GM12878 (cell line): ENCODE results near the gene FAM120AOS. TPM values are rescaled to one million over a fixed set of nuclear protein-coding genes. Genes with fewer than 3 reads are reported as not detected.

Experiments
- ATF7 ChIP-seq: fragments of 450-650 bp; IDR thresholded peaks from 2 replicates; pipeline ENCODE4 v1.6.1; 2016; ENCODE audit warnings: low read depth, mild to moderate bottlenecking
- CEBPB ChIP-seq, 2 experiments: fragments of 150-350 bp in 1 of 2; IDR thresholded peaks; 2 replicates each; pipeline ENCODE4 v1.6.1; 2012 to 2014; ENCODE audit warnings: low read depth in 2 of 2, low read length in 2 of 2, borderline replicate concordance in 1 of 2, inconsistent platforms in 1 of 2
- CREB1 ChIP-seq: IDR thresholded peaks from 2 replicates; pipeline ENCODE4 v1.6.1; 2012; ENCODE audit warnings: low read depth, mild to moderate bottlenecking, inconsistent platforms
- ESRRA ChIP-seq: IDR thresholded peaks from 2 replicates; pipeline ENCODE4 v1.6.1; 2012; ENCODE audit warnings: mild to moderate bottlenecking, low read length, improper control_type of control experiment
- GATAD2B ChIP-seq: fragments of 450-650 bp; conservative IDR thresholded peaks from 2 replicates; pipeline ENCODE4 v1.6.1; 2017; ENCODE audit warnings: low read depth, mild to moderate bottlenecking, moderate library complexity
- HDGF ChIP-seq: fragments of 450-650 bp; IDR thresholded peaks from 2 replicates; pipeline ENCODE4 v1.6.1; 2016; ENCODE audit warnings: antibody characterized with exemption
- IKZF2 ChIP-seq, 2 experiments: fragments of 450-650 bp; IDR thresholded peaks; 2 replicates each; pipeline ENCODE4 v1.6.1; 2017; ENCODE audit warnings: mild to moderate bottlenecking in 2 of 2, moderate library complexity in 2 of 2
- MTA2 ChIP-seq: fragments of 450-650 bp; IDR thresholded peaks from 2 replicates; pipeline ENCODE4 v1.6.1; 2016; ENCODE audit warnings: low read depth, mild to moderate bottlenecking, moderate library complexity
- MTA3 ChIP-seq: IDR thresholded peaks from 2 replicates; pipeline ENCODE4 v1.6.1; 2012; ENCODE audit warnings: low read length, inconsistent platforms, borderline replicate concordance
- MXI1 ChIP-seq: fragments of 150-350 bp; IDR thresholded peaks from 2 replicates; pipeline ENCODE4 v1.6.1; 2011; ENCODE audit warnings: low read depth, mild to moderate bottlenecking, inconsistent platforms, low read length, improper control_type of control experiment
- RELA ChIP-seq: fragments of 450-650 bp; IDR thresholded peaks from 2 replicates; pipeline ENCODE4 v1.8.0; 2014; ENCODE audit warnings: borderline replicate concordance; ENCODE audit not compliant: partially characterized antibody
- SIX5 ChIP-seq: IDR thresholded peaks from 2 replicates; pipeline ENCODE4 v1.6.1; 2011; ENCODE audit warnings: mild to moderate bottlenecking, low read depth, low read length, moderate library complexity; ENCODE audit not compliant: severe bottlenecking
- TBL1XR1 ChIP-seq: IDR thresholded peaks from 2 replicates; pipeline ENCODE4 v1.6.1; 2012; ENCODE audit warnings: low read depth, low read length, improper control_type of control experiment
- YY1 ChIP-seq: IDR thresholded peaks from 2 replicates; pipeline ENCODE4 v1.6.1; 2011; ENCODE audit warnings: low read depth, mild to moderate bottlenecking, low read length
- ZNF384 ChIP-seq: IDR thresholded peaks from 2 replicates; pipeline ENCODE4 v1.6.1; 2012; ENCODE audit warnings: low read depth, mild to moderate bottlenecking, low read length, improper control_type of control experiment, borderline replicate concordance
- polyA plus RNA-seq, 11 experiments: library from polyadenylated mRNA; depleted of rRNA in 4 of 11; unstranded in 6 of 11; stranded (reverse) in 5 of 11; fragments of >200 nt; fragmentation: Nextera tagmentation in 4 of 11; fragmentation: Illumina TruSeq in 1 of 11; extraction: Ambion mirVana in 4 of 11; extraction: Trizol in 1 of 11; gene quantifications; 1 replicate in 1 of 11; 2 replicates in 10 of 11; pipeline versions ENCODE4 v1.2.1 to v1.2.3, GENCODE V29; 2011 to 2016; ENCODE audit warnings: inconsistent platforms in 2 of 11, missing spikeins in 2 of 11, low read depth in 1 of 11
- total RNA-seq, 4 experiments: library from RNA; depleted of rRNA in 3 of 4; stranded (reverse); fragments of >200 nt in 3 of 4; fragmentation: Illumina TruSeq in 1 of 4; extraction: Trizol in 1 of 4; gene quantifications; 2 replicates each; pipeline versions ENCODE4 v1.2.1 to v1.2.3, GENCODE V29; 2013 to 2021
- TF ChIP-seq, protein P1 (sequence below): fragments of 450-650 bp; IDR thresholded peaks from 2 replicates; pipeline ENCODE4 v1.6.1; 2016; ENCODE audit warnings: mild to moderate bottlenecking
- TF ChIP-seq, protein P2 (sequence below): fragments of 450-650 bp; IDR thresholded peaks from 2 replicates; pipeline ENCODE4 v1.6.1; 2018; ENCODE audit warnings: mild to moderate bottlenecking, low read depth, moderate library complexity; ENCODE audit not compliant: partially characterized antibody

FAM120AOS gene
- total and polyA plus RNA-seq, 10 of the 15 experiments (the other 5 are each of a cell fraction or from before 2014, with no cell fraction given): 15.9 to 55.1 (median 34.6) TPM

DNA sequence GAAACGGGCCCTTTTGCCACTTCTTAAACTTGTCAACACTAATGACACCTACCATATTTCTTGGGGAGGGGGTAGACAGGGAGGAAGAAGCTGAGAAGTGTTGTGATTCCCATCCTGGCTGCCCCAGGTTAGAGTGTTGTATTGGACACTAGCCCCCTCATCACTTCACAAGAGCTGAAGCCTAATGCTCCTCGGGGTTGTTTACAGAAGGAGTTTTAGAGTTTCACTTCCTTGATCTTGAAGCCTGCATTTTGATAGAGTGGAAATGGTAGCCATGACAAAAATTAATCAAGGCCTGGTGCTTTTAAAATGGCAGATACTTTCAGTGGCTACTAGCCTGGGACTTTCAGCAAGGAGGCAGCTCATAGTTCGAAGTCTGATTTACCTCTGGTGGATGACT, 11.0 kb upstream of the FAM120AOS start (continued):
- TF ChIP-seq, protein P1, sequence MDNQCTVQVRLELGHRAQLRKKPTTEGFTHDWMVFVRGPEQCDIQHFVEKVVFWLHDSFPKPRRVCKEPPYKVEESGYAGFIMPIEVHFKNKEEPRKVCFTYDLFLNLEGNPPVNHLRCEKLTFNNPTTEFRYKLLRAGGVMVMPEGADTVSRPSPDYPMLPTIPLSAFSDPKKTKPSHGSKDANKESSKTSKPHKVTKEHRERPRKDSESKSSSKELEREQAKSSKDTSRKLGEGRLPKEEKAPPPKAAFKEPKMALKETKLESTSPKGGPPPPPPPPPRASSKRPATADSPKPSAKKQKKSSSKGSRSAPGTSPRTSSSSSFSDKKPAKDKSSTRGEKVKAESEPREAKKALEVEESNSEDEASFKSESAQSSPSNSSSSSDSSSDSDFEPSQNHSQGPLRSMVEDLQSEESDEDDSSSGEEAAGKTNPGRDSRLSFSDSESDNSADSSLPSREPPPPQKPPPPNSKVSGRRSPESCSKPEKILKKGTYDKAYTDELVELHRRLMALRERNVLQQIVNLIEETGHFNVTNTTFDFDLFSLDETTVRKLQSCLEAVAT: no peak; the same call in 1 of the 2 replicates
- TF ChIP-seq IKZF2 (IDR thresholded peaks at IDR 0.05): no peak
- TF ChIP-seq YY1: peak; percentile 90
- no peak for TF ChIP-seq CREB1
- TF ChIP-seq, protein P2, sequence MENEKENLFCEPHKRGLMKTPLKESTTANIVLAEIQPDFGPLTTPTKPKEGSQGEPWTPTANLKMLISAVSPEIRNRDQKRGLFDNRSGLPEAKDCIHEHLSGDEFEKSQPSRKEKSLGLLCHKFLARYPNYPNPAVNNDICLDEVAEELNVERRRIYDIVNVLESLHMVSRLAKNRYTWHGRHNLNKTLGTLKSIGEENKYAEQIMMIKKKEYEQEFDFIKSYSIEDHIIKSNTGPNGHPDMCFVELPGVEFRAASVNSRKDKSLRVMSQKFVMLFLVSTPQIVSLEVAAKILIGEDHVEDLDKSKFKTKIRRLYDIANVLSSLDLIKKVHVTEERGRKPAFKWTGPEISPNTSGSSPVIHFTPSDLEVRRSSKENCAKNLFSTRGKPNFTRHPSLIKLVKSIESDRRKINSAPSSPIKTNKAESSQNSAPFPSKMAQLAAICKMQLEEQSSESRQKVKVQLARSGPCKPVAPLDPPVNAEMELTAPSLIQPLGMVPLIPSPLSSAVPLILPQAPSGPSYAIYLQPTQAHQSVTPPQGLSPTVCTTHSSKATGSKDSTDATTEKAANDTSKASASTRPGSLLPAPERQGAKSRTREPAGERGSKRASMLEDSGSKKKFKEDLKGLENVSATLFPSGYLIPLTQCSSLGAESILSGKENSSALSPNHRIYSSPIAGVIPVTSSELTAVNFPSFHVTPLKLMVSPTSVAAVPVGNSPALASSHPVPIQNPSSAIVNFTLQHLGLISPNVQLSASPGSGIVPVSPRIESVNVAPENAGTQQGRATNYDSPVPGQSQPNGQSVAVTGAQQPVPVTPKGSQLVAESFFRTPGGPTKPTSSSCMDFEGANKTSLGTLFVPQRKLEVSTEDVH: no peak
- no peak for TF ChIP-seq HDGF
- TF ChIP-seq ESRRA: no peak
- no peak for TF ChIP-seq ATF7
- TF ChIP-seq SIX5: no peak
- TF ChIP-seq MXI1: no peak
- no peak for TF ChIP-seq CEBPB (IDR thresholded peaks at IDR 0.05; ENCODE audit: borderline replicate concordance in 1 of 2, low read depth in 2 of 2, low read length in 2 of 2)
- TF ChIP-seq ZNF384: no peak
- no peak for TF ChIP-seq MTA2
- no peak for TF ChIP-seq MTA3
- TF ChIP-seq GATAD2B: no peak
- 0 out of 2 replicates have a peak, but pooled peaks have one; percentile 40 for TF ChIP-seq TBL1XR1
- no peak for TF ChIP-seq RELA
